Natural killer cell (primary cell): ENCODE data around the gene JAML. TPM values are rescaled to one million over a fixed set of nuclear protein-coding genes. Genes with fewer than 3 reads are reported as not detected.

Experiments
- ATAC-seq, 3 donors: fragments of 150-1000 bp in 2 of 3; fragments of 200-7000 bp in 1 of 3; cut with Tn5 transposase; 1 replicate in 1 of 3; 2 replicates in 2 of 3; pipeline ENCODE4 v1.10.0; 2021; ENCODE audit warnings: mild to moderate bottlenecking in 2 of 3, moderate library complexity in 2 of 3
- DNase-seq, 2 donors: peaks; one replicate each; pipeline versions ENCODE4 v3.0.0 to v3.0.0-alpha.2; 2013 to 2021; ENCODE audit warnings: mixed read lengths in 1 of 2
- H3K27ac ChIP-seq: one replicate; pipeline ENCODE4 v1.5.1; 2013; ENCODE audit warnings: mild to moderate bottlenecking, low read length
- H3K27me3 ChIP-seq: one replicate; pipeline ENCODE4 v1.6.1; 2013; ENCODE audit warnings: low read length; ENCODE audit not compliant: control insufficient read depth, insufficient read depth
- H3K36me3 ChIP-seq: one replicate; pipeline ENCODE4 v1.6.1; 2013; ENCODE audit warnings: low read length; ENCODE audit not compliant: control insufficient read depth, insufficient read depth
- H3K4me1 ChIP-seq: one replicate; pipeline ENCODE4 v1.6.1; 2013; ENCODE audit warnings: low read length; ENCODE audit not compliant: control insufficient read depth, insufficient read depth
- H3K4me3 ChIP-seq: one replicate; pipeline ENCODE4 v1.5.1; 2013; ENCODE audit warnings: low read length
- H3K9me3 ChIP-seq: one replicate; pipeline ENCODE4 v1.6.1; 2013; ENCODE audit warnings: low read length; ENCODE audit not compliant: control insufficient read depth, insufficient read depth
- H3K27ac Mint-ChIP-seq, 2 donors: one replicate each; pipeline ENCODE4 v1.8.0; 2022; ENCODE audit warnings: mild to moderate bottlenecking in 2 of 2, mixed read lengths in 2 of 2, moderate library complexity in 1 of 2
- H3K27me3 Mint-ChIP-seq, 2 donors: one replicate each; pipeline ENCODE4 v1.8.0; 2022; ENCODE audit warnings: low read depth in 2 of 2, mixed read lengths in 2 of 2
- H3K36me3 Mint-ChIP-seq: one replicate; pipeline ENCODE4 v1.8.0; 2022; ENCODE audit warnings: mixed read lengths
- H3K4me1 Mint-ChIP-seq, 2 donors: one replicate each; pipeline ENCODE4 v1.8.0; 2022; ENCODE audit warnings: mixed read lengths in 2 of 2
- H3K4me3 Mint-ChIP-seq: one replicate; pipeline ENCODE4 v1.8.0; 2022; ENCODE audit warnings: mild to moderate bottlenecking, moderate library complexity, mixed read lengths
- H3K9me3 Mint-ChIP-seq, 2 donors: one replicate each; pipeline ENCODE4 v1.8.0; 2022; ENCODE audit warnings: mixed read lengths in 2 of 2
- WGBS: methylation state at CpG from one replicate; pipeline ENCODE4 v1.1.7; 2013; ENCODE audit warnings: missing lambda C conversion rate; ENCODE audit not compliant: insufficient coverage; 5-methylcytosine and 5-hydroxymethylcytosine counted together
- intact Hi-C: fragments of 100-400 bp; cut with micrococcal nuclease; formaldehyde crosslinking; loops from one replicate; pipeline ENCODE4 v1.14.2; 2022
- total RNA-seq, 4 donors: library from RNA; stranded (reverse); fragments of 120-200 nt in 1 of 4; gene quantifications; one replicate each; pipeline versions ENCODE4 v1.2.3 to v1.2.4, GENCODE V29; 2013 to 2022
- TF ChIP-seq, protein P1 (sequence below): fragments of 200-600 bp; IDR thresholded peaks from one replicate; pipeline ENCODE4 v1.8.0; 2022; ENCODE audit warnings: antibody characterized with exemption

JAML gene
- total RNA-seq, 3 donors from 2014 or later (not counting 1 experiment from before 2014, with no cell fraction given) = 7.1 to 27.8 (median 12.8) TPM

DNA sequence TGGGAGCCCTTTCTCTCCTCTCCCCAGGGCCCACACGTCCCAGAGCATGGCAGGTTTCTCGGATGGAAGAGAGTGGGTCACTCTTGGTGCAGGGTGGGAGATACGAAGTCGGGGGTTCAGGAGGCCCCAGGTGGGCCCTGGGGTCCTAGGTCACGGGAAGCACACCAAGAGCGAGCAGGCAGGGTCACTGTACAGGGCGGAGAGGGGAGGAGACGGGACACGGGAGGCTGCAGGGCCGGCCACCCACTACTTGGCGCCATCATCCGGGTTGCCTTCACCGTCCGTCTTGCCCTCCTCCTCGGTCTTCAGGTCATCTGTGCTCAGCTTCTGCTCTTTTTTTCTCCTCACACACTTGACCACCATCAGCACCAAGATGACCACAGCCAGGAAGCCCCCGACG is 58.2 kb downstream of the JAML start:
- ATAC-seq (no peak), DNase-seq (no peak)
- Histone ChIP-seq H3K27me3 (no peaks in the 10 kb centered on the region), H3K4me3 (no peak overlapping the region), H3K9me3 (no peaks in the 10 kb centered on the region), H3K36me3 (no peaks in the 10 kb centered on the region), H3K27ac (no peak overlapping the region), H3K4me1 (peaks cover 4% of the 10 kb centered on the region)
- H3K4me3 Mint-ChIP-seq = no peak overlapping the region
- no peaks in the 10 kb centered on the region for H3K36me3 Mint-ChIP-seq
- no peak overlapping the region for H3K27ac Mint-ChIP-seq
- peaks cover 7 to 12% of the 10 kb centered on the region in 2 donors for H3K27me3 Mint-ChIP-seq
- TF ChIP-seq, protein P1, sequence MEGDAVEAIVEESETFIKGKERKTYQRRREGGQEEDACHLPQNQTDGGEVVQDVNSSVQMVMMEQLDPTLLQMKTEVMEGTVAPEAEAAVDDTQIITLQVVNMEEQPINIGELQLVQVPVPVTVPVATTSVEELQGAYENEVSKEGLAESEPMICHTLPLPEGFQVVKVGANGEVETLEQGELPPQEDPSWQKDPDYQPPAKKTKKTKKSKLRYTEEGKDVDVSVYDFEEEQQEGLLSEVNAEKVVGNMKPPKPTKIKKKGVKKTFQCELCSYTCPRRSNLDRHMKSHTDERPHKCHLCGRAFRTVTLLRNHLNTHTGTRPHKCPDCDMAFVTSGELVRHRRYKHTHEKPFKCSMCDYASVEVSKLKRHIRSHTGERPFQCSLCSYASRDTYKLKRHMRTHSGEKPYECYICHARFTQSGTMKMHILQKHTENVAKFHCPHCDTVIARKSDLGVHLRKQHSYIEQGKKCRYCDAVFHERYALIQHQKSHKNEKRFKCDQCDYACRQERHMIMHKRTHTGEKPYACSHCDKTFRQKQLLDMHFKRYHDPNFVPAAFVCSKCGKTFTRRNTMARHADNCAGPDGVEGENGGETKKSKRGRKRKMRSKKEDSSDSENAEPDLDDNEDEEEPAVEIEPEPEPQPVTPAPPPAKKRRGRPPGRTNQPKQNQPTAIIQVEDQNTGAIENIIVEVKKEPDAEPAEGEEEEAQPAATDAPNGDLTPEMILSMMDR = no peak
- no peaks in the 10 kb centered on the region for H3K4me1 Mint-ChIP-seq
- 85% methylated on average over 17 of the region's 17 CpGs for WGBS
- no peaks in the 10 kb centered on the region for H3K9me3 Mint-ChIP-seq
- intact Hi-C loops = no loop called here

DNA sequence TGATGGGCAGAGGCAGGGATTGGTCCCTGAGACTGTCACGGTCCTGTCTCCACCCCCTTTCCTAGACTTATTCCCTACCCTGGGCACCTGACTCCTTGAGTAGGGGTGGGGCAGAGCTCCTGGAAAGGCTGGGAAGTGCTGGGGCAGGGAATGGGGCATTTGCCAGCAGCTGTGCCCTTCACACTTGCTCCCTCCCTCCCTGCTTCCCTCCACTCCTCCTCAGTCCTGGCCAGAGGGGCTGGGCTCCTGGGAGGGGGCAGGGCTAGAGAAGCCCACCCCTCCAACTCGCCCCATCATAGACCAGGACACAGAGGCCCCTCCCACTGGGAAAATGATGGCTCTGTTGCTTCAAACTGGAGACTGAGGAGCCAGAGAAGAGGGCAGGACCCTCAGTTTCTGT is 59.9 kb downstream of the JAML start:
- intact Hi-C loops = no loop called here
- no peak for ATAC-seq

DNA sequence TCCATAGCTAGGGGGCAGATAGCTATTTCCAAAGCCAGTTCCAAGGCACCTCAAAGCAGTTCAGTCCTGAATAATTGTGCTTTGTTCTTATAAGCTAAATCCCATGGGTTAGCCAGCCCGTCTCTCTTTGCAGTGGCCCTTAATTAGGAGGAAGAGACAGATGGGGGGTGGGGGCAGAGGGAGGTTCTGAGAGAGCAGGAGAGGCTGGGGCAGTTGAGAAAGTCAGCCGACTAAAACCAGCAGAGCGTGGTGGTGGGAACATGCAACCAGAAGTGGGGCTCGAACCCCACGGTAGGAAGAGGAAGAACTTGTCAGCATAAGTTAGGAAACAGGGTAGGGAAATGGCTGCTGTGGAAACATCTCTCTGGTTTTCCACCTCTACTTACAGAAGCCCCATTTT is 61.3 kb downstream of the JAML start:
- Mint-ChIP-seq H3K36me3 (no peaks in the 10 kb centered on the region), H3K4me3 (no peak overlapping the region), H3K4me1 (no peaks in the 10 kb centered on the region), H3K27ac (no peak overlapping the region), H3K27me3 (peaks cover 13 to 16% of the 10 kb centered on the region in 2 donors), H3K9me3 (no peaks in the 10 kb centered on the region)
- DNase-seq (no peak), ATAC-seq (no peak)
- Histone ChIP-seq H3K4me3 (no peak overlapping the region), H3K27ac (no peak overlapping the region), H3K9me3 (no peaks in the 10 kb centered on the region), H3K27me3 (no peaks in the 10 kb centered on the region), H3K4me1 (no peaks in the 10 kb centered on the region), H3K36me3 (no peaks in the 10 kb centered on the region)
- WGBS = 61% methylated on average over 5 of the region's 5 CpGs
- intact Hi-C loops = no loop called here
- TF ChIP-seq, protein P1 = no peak

More for the DNA sequence above, 59.9 kb downstream of the JAML start:
- TF ChIP-seq, protein P1 = no peak
- Histone ChIP-seq H3K27me3 (no peaks in the 10 kb centered on the region), H3K27ac (no peak overlapping the region), H3K4me1 (no peaks in the 10 kb centered on the region), H3K36me3 (no peaks in the 10 kb centered on the region), H3K9me3 (no peaks in the 10 kb centered on the region), H3K4me3 (no peak overlapping the region)
- Mint-ChIP-seq H3K27ac (no peak overlapping the region), H3K27me3 (peaks cover 6 to 7% of the 10 kb centered on the region in 2 donors), H3K36me3 (no peaks in the 10 kb centered on the region), H3K4me1 (no peaks in the 10 kb centered on the region), H3K4me3 (no peak overlapping the region), H3K9me3 (no peaks in the 10 kb centered on the region)
- 86% methylated on average over 1 of the region's 2 CpGs for WGBS
- DNase-seq = no peak

DNA sequence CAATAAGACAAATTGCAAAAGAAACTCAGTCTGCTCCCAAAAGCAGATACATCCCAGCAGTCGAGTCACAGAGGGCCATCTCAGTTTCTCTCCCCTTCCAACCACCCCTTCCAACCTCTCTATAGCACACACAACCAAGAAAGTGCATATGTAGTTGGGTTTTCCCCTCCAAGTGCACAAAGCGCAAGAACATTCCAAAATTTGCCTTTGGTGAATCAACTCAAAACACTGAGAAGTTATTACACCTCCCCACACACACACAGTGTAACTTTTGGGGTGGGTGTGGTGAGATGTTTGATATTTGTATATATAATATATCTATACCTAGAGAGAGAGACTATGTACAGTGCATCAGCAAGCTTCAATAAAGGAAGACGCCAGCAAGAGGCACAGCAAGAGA is 62.0 kb downstream of the JAML start:
- Mint-ChIP-seq H3K4me3 (no peak overlapping the region), H3K27me3 (peaks cover 18 to 22% of the 10 kb centered on the region in 2 donors), H3K27ac (no peak overlapping the region), H3K36me3 (no peaks in the 10 kb centered on the region), H3K4me1 (no peaks in the 10 kb centered on the region), H3K9me3 (no peaks in the 10 kb centered on the region)
- no peaks in the 10 kb centered on the region for H3K4me1 ChIP-seq
- DNase-seq (no peak), ATAC-seq (no peak)
- intact Hi-C loops = no loop called here
- H3K36me3 ChIP-seq = no peaks in the 10 kb centered on the region
- H3K27me3 ChIP-seq = no peaks in the 10 kb centered on the region
- no peak overlapping the region for H3K4me3 ChIP-seq
- H3K9me3 ChIP-seq = no peaks in the 10 kb centered on the region
- TF ChIP-seq, protein P1 = no peak
- H3K27ac ChIP-seq = no peak overlapping the region
- 78% methylated on average over 2 of the region's 3 CpGs for WGBS
